NCI-H526 (cell line): ENCODE results near the gene ODF2.
"Not testable (repeated sequence)": the region's sequence is repeated elsewhere in the genome, so short reads cannot be mapped to it uniquely, and the experiment has no call there.

Experiments
- DNase-seq, 2 experiments: peaks; one replicate each; lab custom pipeline; 2025; lab: John Stamatoyannopoulos, UW

The ODF2 gene

GRCh38 chr9:128423356-128423755 lies 32.5 kb upstream of the ODF2 start:
- DNase-seq = not testable (repeated sequence)

DNA sequence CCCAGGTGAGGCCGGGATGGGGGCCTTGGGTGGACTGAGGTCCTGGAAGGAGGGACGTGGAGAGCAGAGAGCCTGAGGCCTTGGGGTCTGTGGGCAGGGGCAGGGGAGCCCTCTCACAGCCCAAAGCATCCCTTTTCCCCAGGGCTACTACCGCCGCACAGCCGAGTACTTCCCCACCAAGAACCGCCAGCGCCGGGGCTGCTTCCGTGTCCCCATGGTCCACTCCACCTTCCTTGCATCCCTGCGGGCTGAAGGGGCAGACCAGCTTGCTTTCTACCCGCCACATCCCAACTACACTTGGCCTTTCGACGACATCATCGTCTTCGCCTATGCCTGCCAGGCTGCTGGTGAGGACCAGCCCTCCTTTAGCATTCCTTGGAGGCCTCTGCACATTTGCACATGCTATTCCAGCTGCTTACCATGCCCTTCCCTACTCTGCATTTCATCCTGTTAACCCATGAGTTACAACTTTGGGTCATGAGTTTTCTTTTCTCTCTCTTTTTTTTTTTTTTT lies 31.5 kb upstream of the ODF2 start:
- DNase-seq = no peak

DNA sequence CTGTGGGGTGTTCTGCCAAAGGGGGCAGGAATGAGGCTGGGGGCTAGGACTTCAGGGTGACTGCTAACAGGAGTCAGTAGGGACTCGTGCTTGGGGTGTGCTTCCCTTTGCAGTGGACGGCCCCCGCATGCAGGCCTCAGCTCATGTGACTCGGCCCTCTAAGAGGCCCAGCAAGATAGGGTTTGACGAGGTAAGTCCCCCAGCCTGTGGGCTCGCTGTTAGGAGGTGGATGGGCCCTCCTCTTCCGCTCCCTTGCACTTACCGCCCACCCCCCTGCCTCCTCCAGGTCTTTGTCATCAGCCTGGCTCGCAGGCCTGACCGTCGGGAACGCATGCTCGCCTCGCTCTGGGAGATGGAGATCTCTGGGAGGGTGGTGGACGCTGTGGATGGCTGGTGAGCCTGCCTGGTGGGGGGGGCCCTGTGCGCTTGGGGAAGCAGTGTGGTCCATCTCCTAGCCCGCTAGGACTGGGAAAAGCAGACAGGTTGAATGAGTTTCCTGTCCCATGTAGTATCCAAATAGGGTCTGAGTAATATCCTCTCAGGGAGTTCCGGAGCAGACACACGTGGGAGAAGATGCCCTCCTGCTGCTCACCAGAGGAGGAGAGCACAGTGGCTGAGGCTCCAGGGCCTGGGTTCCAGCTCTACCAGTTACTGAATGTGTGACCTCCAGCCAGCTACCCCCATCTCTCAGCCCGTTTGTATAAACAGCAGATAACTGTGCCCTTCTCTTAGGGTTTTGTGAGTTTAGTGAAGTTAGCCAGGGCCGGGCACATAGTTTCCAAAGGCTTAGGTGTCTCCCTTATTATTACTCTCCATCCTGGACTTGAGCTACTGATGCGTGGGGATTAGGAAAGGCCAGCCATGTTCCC lies 26.9 kb upstream of the ODF2 start:
- DNase-seq = no peak

DNA sequence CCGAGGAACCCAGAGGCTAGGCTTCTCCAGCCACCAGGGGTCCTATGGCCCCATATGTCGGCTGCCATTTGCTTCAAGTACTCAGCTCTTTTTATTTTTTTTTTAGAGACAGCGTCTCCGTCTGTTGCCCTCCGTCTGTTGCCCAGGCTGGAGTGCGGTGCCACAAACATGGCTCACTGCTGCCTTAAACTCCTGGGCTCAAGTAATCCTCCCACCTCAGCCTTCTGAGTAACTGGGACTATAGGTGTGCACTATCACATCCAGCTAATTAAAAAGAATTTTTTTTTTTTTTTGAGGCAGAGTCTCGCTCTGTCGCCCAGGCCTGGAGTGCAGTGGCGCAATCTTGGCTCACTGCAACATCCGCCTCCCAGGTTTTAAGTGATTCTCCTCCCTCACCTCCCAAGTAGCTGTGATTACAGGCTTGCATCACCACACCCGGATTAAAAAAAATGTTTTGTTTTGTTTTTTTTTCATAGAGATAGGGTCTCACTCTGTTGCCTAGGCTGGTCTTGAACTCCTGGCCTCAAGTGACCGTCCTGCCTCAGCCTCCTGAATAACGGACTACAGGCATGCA lies 26.2 kb upstream of the ODF2 start:
- DNase-seq = no peak

GRCh38 chr9:128431207-128431606 lies 24.6 kb upstream of the ODF2 start:
- DNase-seq = no peak

DNA sequence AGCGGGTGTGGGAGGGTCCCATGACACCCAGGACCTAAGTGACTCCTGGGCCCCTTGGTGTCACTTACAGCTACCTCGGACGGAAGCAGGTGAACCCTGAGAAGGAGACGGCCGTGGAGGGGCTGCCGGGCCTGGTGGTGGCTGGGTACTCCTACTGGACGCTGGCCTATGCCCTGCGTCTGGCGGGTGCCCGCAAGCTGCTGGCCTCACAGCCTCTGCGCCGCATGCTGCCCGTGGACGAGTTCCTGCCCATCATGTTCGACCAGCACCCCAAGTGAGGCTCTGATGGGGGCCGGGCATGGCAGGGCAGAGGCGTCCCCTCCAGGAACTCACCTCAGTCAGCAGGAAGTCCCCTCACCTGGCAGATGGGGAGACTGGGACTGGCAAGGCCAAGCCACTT lies 21.5 kb upstream of the ODF2 start:
- no peak for DNase-seq

- DNase-seq = no peak
Measured at GRCh38 chr9:128435611-128436010, 20.2 kb upstream of the ODF2 start.

DNA sequence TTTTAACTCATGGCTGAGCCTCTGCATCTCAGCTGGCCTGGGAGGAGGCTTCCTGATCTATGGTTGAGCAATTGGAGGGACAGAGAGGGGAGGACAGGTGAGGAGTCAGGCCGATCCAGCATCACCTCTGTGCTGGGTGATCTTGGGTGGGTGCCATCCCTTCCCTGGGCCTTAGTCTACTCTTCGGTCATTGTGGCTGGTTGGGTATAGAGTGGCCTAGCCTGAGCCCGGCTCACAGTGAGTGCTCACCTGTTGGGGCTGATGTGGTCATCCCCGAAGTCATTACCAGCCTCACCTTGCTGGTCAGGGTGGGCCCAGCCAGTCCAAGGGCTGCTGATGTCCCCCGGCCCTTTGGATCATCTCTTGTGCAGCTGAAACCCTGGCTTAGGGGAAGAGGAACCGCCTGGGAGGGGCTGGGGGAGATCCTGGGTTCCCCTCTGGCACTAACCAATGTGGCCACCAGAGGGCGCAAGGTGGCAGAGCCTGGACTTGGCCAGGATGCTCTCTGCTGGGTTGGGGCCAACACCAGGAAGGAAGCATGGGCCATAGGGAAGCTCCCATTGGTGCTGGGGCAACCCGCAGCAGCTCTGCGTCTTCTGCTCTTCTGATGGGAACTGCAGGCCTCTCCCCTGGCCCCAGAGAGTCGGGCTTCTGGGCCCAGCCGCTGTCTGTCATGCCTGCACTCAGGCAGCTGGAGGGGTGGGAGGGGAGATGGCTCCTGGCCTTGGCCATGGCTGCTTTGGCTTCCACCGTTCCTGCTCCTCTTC lies 17.3 kb upstream of the ODF2 start:
- DNase-seq = peak; percentile 51 to 78

- no peak for DNase-seq
Measured at GRCh38 chr9:128439273-128439672, 16.5 kb upstream of the ODF2 start.

DNA sequence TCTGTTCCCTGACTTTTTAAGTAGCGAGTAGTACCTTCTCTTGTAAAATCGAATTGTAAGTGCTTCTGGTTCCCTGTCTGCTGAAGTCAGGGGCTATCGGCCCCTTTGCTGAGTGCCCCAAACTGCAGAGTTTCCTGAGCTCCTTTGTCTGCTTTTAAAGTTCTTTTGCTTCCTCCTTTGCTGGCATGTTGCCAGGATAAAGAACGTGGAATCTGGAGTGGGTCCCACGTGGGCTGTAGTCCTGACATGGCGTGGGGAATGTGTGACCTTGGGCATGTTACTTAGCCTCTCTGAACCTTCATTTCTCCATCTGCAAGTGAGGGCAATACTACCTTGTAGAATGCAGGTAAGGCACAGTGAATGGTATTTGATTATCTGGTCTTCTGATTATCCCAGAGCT lies 13.7 kb upstream of the ODF2 start:
- DNase-seq = no peak

DNA sequence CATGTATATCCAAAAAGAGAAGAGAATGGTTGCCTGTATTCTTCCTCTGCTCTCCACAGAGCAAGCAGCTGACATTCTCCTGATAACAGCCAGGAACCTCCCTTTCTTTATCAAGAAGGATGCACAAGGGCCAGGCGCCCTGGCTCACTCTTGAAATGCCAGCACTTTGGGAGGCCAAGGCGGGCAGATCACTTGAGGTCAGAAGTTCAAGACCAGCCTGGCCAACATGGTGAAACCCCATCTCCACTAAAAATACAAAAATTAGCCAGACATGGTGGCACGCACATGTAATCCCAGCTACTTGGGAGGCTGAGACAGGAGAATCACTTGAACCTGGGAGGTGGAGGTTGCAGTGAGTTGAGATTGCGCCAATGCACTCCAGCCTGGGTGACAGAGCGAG lies 9.3 kb upstream of the ODF2 start:
- not testable (repeated sequence) for DNase-seq

DNA sequence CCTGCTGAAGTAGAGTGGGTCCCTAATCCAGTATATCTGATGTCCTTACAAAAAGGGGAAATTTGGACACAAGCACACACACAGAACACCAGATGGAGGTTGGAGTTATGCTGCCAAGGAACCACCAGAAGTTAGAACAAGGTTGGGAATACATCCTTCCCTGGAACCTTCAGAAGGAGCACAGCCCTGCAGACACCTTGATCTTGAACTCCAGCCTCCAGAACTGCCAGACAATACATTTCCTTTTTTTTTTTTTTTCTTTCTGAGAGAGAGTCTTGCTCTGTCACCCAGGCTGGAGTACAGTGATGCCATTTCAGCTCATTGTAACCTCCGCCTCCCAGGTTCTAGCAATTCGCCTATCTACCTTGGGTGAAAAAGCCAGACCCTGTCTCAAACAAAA lies 7.1 kb upstream of the ODF2 start:
- DNase-seq = no peak

GRCh38 chr9:128454991-128455390 lies 815 bp upstream of the ODF2 start:
- DNase-seq = no peak

DNA sequence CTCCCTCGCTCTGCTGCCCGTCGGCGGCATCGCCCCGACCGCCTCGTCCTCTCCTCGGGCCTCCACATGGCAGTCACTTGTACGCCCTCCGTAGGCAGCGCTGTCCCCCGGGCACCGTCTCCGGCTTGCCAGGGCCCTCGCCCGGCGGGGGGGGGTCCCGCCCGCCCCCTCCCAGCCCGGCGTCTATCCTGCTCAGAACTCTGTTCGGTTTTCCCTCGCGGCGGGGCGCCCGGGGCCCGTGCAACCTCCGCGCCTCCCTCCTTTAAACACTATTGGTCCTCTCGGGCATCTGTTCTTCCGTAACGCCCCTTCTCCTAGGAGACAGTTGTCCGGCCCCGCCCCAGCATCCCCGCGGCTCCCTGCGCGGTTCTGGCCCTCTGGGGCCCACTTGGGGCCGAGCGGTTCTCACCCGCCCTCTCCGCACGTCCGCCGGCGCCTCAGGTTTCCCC lies 831 bp downstream of the ODF2 start:
- DNase-seq = peak in 1 of 2 experiments; percentile 71

DNA sequence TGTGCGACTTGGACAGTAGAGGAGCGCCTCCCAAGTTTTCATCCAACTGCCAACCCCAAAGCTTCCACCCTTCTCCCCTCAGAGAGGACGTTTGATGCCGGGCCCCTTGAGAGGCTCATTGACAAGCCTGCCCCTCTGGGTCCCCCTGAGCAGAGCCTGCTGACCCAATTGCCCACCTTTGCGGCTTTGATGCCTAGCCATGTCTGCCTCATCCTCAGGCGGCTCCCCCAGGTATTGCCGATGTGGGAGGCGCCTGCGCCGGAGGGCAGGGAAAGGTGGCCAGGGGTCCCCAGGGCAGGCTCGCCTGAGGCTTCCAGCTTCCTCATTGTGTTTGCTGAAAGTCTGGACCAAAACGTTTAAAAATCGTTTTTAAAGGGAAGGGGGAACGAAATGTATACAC lies 1.4 kb downstream of the ODF2 start:
- no peak for DNase-seq

DNA sequence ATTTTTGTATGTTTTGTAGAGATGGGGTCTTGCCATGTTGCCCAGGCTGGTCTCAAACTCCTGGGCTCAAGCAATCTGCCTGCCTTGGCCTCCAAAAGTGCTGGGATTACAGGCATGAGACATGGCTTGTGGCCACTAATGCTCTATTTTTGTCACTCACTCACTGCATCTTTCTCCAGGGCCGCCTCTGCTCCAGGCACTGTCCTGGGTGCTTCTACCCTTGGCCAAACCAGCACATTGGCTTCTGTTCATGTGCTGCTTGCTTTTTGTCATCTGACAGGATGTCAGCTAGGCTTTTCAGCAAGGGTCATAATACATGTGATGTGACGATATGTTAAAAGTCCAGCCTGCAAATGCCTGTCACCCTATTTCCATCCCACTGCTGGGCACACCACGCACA lies 3.2 kb downstream of the ODF2 start:
- DNase-seq = no peak

GRCh38 chr9:128469070-128469469 lies 13.3 kb downstream of the ODF2 start:
- DNase-seq = no peak

DNA sequence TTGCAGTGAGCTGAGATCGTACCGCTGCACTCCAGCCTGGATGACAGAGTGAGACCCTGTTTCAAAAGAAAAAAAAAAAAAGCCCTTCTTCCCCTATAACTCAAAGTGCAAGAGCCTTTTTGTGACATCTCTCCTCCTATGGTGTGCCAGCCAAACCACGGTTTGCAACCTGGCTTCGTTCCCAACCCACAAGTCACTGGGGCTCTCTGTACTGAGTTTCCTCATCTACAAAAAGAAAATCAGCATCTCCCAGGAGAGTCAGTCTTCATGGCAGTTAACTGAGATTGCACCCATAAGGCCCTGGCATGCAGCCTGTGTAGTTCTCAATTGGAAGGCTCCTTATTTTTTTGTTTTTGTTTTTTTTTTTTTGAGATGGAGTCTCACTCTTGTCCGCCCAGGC lies 14.8 kb downstream of the ODF2 start:
- no peak for DNase-seq

GRCh38 chr9:128473104-128473503 lies 17.3 kb downstream of the ODF2 start:
- no peak for DNase-seq

DNA sequence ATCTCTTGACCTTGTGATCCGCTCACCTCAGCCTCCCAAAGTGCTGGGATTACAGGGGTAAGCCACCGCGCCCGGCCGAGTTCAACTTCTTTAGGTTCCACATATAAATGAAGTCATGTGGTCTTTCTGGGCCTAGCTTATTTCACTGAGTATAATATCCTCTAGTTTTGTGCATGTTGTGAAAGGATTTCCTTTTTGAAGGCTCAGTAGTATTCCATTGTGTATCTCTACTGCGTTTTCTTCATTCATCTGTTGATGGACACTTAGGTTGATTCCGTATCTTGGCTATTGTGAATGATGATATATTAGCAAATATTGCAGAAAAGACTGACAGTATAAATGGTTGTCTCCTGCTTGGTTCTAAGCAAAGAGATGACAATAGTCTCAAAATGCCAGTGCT lies 20.1 kb downstream of the ODF2 start:
- DNase-seq = no peak

- no peak for DNase-seq
Measured at GRCh38 chr9:128479262-128479661, 23.5 kb downstream of the ODF2 start.

- no peak for DNase-seq
Measured at GRCh38 chr9:128481561-128481960, 25.8 kb downstream of the ODF2 start.

GRCh38 chr9:128482186-128482585 lies 26.4 kb downstream of the ODF2 start:
- DNase-seq = no peak
